Heart left ventricle (tissue), 13 donors: Measurements from ENCODE around the gene FRMD6.

Source experiments
- CTCF ChIP-seq, 12 donors: fragments of 200-600 bp; sonication (generic) in 4 of 12; IDR thresholded peaks; one replicate each; pipeline versions ENCODE4 v1.5.0 to v1.8.0; 2018 to 2022; ENCODE audit warnings: antibody characterized with exemption in 12 of 12, mild to moderate bottlenecking in 5 of 12
- POLR2A ChIP-seq, 2 donors: fragments of 450-650 bp; IDR thresholded peaks; one replicate each; pipeline ENCODE4 v1.6.1; 2017; ENCODE audit warnings: antibody characterized with exemption in 2 of 2, mild to moderate bottlenecking in 2 of 2, moderate library complexity in 2 of 2
- donor health status: ischemic (EF 13 %, LVEDD 7.1; RV severe dilation, severe dysfunction).
- donor health status: DM: no; HTN: yes; CAD: no.
- donor health status: DM: no; HTN: no; CAD: no.
- donor health status: ischemic (EF 25% LVEDD 6.9; RV normal size, moderate dysfunction).
- donor health status: ischemic (EF 25% LVEDD 5.7; RV mildly dilated, moderate dysfunction).
- donor health status: ischemic (EF 35%, LVEDD 5.7; RV mildly dilated, moderate dysfunction).
- donor health status: nonischemic (EF 11% LVEDD 7.7; RV severe dilation, severe dysfunction).
- donor health status: DM: yes; HTN: yes; CAD: no.
- donor health status: PGD.
- donor health status: ischemic (EF 29% LVEDD 5.4; RV normal size, mild dysfunction).
- donor health status: nonischemic (EF 23%, LVEDD 6.1; RV moderate dilation, normal function).

GRCh38 chr14:51701951-51702350 lies 50.2 kb downstream of the FRMD6 start:
- no peak for TF ChIP-seq POLR2A (IDR thresholded peaks at IDR 0.05)
- no peak for TF ChIP-seq CTCF (IDR thresholded peaks at IDR 0.05)
